GM12874 (cell line): ENCODE data around the gene PIP5K1B.

Experiments
- TF ChIP-seq, protein P1 (sequence below): IDR thresholded peaks from 2 replicates; pipeline ENCODE4 v1.5.1; 2011; ENCODE audit warnings: low read depth, mild to moderate bottlenecking, control low read depth, low read length, moderate library complexity; ENCODE audit not compliant: insufficient read depth

Gene PIP5K1B

DNA sequence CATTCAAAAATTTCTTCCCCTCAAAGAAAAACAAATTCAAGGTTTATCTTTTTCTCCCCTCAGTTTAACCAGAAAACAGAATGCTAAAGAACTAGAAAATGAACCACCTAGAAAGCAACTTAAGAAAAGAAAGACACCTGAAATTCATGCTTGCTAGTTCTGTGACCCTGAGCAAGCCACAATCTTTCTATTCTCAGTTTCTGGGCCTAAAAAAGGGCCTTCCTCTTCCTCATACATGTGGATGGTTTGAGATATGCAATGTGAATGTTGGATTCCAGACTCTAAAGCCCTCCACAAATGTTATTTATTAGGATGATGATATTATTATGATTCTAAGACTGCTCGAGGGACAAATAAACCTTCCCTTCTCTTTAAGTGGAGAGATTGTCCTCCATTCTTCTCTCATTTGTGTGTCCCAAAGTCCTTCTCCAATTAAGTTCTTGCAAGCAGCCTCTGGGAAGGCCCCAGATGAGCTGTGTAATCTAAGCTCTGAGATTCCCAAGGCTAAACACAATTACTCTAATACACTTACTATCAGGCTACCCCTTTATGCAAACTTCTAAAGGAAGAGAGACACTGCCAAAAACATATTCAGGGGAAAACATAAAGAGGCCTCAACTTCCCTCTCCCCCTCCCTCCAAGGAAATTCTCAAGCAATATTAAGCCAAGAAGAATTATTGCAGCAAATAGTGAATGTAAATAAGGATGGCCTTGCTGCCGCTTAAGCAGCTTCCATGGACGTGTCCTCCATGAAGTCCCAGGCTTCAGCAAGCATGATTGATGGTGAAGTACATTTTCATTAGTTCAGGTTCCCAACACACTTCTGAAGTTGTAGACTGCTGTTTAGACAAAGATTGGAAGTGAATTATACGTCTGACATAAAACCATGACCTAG is 228.6 kb downstream of the PIP5K1B start:
- TF ChIP-seq, protein P1, sequence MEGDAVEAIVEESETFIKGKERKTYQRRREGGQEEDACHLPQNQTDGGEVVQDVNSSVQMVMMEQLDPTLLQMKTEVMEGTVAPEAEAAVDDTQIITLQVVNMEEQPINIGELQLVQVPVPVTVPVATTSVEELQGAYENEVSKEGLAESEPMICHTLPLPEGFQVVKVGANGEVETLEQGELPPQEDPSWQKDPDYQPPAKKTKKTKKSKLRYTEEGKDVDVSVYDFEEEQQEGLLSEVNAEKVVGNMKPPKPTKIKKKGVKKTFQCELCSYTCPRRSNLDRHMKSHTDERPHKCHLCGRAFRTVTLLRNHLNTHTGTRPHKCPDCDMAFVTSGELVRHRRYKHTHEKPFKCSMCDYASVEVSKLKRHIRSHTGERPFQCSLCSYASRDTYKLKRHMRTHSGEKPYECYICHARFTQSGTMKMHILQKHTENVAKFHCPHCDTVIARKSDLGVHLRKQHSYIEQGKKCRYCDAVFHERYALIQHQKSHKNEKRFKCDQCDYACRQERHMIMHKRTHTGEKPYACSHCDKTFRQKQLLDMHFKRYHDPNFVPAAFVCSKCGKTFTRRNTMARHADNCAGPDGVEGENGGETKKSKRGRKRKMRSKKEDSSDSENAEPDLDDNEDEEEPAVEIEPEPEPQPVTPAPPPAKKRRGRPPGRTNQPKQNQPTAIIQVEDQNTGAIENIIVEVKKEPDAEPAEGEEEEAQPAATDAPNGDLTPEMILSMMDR: no peak

DNA sequence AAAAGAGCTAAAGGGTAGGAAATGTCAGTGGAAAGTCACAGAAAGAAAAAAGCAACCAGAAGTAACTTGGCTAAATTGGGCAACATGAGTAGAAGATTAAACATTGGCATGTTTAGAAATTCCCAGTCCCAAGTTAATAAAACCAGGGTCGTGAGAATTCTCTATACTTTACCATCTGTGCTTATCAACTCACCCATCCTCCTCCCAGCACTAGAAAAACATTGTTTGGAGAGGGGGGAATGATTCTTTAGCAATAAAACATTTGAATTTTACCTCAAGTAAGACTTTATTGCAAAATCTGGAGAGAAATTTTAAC is 229.2 kb downstream of the PIP5K1B start:
- TF ChIP-seq, protein P1: no peak

DNA sequence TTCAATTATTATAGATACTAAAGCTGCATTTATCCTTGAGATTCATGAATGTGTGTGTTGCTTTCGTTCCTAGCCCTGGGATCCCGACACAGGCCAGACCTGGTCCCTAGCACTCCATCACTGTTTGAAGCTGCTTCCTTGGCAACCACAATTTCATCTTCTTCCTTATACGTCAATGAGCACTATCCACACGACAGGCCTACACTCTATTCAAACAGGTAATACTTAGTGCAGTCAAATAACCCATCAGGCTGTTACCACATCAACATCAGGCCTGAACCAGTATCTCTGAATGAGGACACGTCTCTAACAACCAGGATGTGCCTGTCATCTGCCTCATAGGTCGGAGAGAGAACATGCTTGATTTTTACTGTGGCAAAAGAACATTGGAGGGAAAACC is 235.5 kb downstream of the PIP5K1B start:
- TF ChIP-seq, protein P1: no peak

GRCh38 chr9:68941780-68942459 is 236.9 kb downstream of the PIP5K1B start:
- TF ChIP-seq, protein P1: no peak

DNA sequence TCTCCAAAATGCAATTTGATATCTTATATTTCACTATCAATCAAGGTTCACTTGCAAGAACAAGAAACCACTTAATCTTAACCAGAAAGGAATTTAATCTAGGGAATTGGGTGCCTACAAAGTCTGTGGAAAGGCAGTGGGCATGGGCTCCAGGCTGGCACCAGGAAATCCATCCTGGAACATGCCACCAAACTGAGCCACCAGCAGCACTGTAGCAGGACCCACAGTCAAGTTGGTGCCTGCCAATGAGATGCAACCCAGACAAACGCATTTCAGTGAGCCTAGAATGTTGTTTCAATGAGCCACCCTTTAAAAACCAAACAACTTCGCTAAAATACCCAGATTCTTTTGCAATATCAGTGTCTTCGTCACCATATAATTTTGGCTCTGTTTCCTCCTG is 237.8 kb downstream of the PIP5K1B start:
- TF ChIP-seq, protein P1: no peak

DNA sequence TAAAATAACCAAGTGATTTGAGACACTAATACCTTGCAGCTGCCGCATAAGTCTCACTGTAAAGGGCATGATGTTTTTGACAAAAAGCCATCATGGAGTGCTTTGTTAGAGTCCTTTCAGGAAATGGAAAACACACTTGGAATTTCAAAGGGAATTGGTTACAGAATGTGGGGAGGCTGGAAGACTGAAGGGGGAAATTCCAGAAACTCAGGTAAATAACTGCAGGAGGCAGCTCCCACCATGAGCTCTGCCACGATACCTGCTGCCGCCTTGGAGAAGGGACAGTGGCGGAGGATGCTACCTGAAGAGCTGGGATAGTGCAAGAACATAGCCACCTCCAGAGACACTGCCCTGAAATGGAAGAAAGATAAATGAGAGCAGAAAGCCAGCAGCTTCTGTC is 242.0 kb downstream of the PIP5K1B start:
- TF ChIP-seq, protein P1: no peak

GRCh38 chr9:68947842-68948569 is 243.0 kb downstream of the PIP5K1B start:
- TF ChIP-seq, protein P1: no peak
